IMR-90 (cell line): ENCODE data around the gene ANKS3.

Experiments
- CEBPB ChIP-seq: IDR thresholded peaks from 2 replicates; pipeline ENCODE4 v1.6.1; 2012; ENCODE audit warnings: low read depth, low read length, improper control_type of control experiment
- CTCF ChIP-seq: conservative IDR thresholded peaks from 2 replicates; pipeline ENCODE4 v1.5.1; 2012; ENCODE audit warnings: mild to moderate bottlenecking, low read depth, low read length, improper control_type of control experiment
- POLR2A ChIP-seq: IDR thresholded peaks from 2 replicates; pipeline ENCODE4 v1.6.1; 2012; ENCODE audit warnings: mild to moderate bottlenecking, low read depth, low read length
- RAD21 ChIP-seq: IDR thresholded peaks from 2 replicates; pipeline ENCODE4 v1.6.1; 2012; ENCODE audit warnings: low read length, improper control_type of control experiment
- RCOR1 ChIP-seq: IDR thresholded peaks from 2 replicates; pipeline ENCODE4 v1.6.1; 2012; ENCODE audit warnings: mild to moderate bottlenecking, low read length, improper control_type of control experiment; ENCODE audit not compliant: insufficient replicate concordance
- RFX5 ChIP-seq: IDR thresholded peaks from 2 replicates; pipeline ENCODE4 v1.8.0; 2012; ENCODE audit warnings: low read depth, mild to moderate bottlenecking, low read length, moderate library complexity
- USF2 ChIP-seq: fragments of 150-350 bp; IDR thresholded peaks from 2 replicates; pipeline ENCODE4 v1.6.1; 2017; ENCODE audit warnings: mild to moderate bottlenecking, antibody characterized with exemption, low read length, low read depth

- no peak for TF ChIP-seq CTCF
- TF ChIP-seq CEBPB, result no peak
- TF ChIP-seq POLR2A, result no peak
- TF ChIP-seq RFX5, result no peak
- no peak for TF ChIP-seq RCOR1
- TF ChIP-seq USF2, result no peak
- TF ChIP-seq RAD21, result no peak
Measured at GRCh38 chr16:4718466-4718865, 15.6 kb downstream of the ANKS3 start.
